HG02885 (cell line): ENCODE data around the gene TSNAXIP1.

ENCODE experiments used
- ATAC-seq: cut with Tn5 transposase; IDR thresholded peaks from one replicate; pipeline ENCODE4 v1.9.1; 2021; ENCODE audit warnings: mild to moderate bottlenecking; ENCODE audit not compliant: unreplicated experiment, poor library complexity

The TSNAXIP1 gene

GRCh38 chr16:67806428-67807147, at the start of gene TSNAXIP1, which contains the start of gene RANBP10:
Gene TSNAXIP1 (plus strand): TSS chr16:67806889. CDS start chr16:67807150, 261 bp downstream.
Gene RANBP10 (minus strand): TSS chr16:67806560. CDS start chr16:67806536, 24 bp downstream.
- peak; percentile 92 for ATAC-seq

DNA sequence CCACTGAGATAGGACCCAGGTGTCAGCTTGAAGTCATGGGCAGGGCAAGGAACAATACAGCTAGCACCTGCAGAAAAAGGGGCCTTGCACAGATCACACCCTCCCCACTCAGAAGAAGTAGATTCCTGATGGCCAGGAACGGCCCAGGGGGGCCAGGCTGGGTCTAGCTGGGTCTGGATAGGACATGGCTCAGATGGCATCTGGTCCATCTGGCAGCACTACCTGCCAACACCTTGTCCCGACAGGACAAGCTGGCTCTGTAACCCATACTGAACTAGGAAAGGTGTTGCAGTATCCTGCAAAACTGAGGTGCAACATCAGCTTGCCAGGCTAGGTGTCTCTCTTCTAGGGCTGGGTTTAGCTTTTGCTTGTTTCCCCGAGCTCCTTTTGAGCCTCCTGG, 48.7 kb upstream of the TSNAXIP1 start:
- ATAC-seq = no peak

DNA sequence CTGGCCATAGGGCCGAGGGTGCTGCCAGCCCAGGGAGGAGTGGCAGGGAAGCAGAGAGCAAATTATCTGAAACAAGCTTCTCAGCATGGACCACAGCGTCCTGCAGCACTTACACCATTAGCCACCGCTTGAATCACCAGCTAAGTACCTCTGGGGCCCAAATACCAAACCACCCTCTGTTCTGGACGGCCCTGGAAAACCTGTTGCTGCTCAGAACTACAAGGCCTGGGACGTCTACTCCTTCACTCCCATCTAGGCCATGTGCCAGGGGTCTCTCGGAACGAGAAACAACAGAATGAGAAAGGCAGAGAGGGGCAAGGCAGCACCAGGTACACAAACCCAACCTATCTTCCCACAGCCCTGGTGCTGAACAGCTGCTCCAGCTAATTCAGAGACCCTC, 47.7 kb upstream of the TSNAXIP1 start:
- ATAC-seq = no peak

DNA sequence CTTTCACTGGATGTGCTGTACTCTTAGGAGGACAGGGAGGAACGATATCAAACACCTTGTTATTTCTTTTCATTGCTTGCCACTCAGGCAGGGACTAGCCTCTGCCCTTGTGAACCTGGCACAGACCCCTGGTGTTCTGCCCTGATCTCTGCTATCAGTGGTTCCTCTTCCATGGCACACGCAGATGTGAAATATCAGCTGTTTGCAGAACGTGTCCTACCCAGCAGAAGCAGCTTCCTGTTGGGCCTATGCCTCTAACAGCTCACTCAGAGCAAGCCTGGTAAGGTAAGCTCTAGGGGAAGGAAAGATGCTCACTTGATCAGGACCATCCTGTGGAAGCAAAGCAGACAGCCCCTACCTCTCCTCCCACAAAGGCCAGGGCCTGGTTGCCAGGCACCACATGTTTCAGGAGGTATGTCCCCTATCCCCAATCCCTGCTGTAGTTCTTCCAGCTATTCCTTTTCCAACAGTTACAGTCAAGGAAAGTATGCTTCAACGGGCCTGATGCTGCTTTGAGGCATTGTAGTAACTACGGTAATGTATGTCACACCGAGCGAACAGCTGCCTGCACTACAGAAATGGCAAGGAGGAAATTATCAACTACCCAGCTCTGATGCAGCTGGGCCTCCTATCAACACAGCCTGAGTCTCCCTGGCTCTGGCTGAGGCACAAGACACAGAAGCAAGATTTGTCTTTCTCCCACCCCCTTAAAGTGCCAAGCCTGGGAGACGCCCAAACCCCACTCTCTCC, 46.3 kb upstream of the TSNAXIP1 start:
- no peak for ATAC-seq

DNA sequence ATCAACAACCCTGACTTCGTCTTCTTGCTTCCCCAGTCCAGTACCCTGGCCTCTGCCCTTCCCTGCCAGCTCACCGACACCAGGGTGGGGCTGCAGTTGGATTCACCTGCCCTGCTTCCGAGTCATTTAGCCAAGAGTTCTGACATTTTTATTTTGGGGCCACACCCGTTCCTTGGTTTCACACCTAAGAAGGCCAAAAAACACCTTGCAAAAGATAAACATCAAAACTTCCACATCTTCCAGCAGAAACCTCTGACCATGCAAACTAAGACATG, 45.8 kb upstream of the TSNAXIP1 start:
- no peak for ATAC-seq

- ATAC-seq = no peak
These were observed 44.8 kb upstream of the TSNAXIP1 start for GRCh38 chr16:67761924-67762323.

GRCh38 chr16:67762385-67762784, 44.3 kb upstream of the TSNAXIP1 start:
- no peak for ATAC-seq

GRCh38 chr16:67763066-67763465, 43.6 kb upstream of the TSNAXIP1 start:
- ATAC-seq = no peak

DNA sequence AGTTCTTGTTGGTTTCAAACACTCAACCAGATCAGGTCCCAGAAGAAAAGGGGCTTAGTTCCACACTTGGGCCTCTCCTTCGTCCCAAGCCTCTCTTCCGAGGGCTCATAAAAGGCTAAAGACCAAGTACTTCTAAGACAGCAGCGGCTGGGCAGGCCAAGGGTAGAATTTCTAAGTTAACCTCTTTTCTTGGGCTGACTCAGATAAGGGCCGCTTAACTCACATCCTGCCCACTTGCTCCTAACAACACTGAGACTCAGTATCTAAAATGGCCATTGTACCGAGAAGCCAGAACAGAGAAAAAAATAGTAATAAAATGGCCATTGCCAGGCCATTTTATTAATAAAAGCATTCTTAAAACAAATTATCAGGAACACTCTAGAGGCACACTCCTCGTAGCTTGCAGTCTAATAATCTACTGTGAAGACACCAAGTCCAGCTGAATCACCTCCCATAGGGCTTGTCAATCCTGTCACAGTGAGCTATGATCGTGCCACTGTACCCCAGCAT, 42.5 kb upstream of the TSNAXIP1 start:
- no peak for ATAC-seq

- no peak for ATAC-seq
These were observed 40.4 kb upstream of the TSNAXIP1 start for GRCh38 chr16:67766291-67766690.

DNA sequence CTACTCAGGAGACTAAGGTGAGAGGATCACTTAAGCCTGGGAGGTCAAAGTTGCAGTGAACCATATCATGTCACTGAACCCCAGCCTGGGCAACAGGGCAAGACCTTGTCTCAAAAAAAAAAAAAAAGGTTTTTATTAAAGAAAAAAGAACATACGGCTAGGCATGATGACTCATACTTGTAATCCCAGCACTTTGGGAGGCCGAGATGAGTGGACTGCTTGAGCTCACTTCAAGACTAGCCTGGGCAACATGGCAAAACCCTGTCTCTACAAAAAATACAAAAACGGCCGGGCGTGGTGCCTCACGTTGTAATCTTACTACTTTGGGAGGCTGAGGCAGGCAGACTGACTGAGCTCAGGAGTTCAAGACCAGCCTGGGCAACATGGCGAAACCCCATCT, 38.7 kb upstream of the TSNAXIP1 start:
- ATAC-seq = no peak

DNA sequence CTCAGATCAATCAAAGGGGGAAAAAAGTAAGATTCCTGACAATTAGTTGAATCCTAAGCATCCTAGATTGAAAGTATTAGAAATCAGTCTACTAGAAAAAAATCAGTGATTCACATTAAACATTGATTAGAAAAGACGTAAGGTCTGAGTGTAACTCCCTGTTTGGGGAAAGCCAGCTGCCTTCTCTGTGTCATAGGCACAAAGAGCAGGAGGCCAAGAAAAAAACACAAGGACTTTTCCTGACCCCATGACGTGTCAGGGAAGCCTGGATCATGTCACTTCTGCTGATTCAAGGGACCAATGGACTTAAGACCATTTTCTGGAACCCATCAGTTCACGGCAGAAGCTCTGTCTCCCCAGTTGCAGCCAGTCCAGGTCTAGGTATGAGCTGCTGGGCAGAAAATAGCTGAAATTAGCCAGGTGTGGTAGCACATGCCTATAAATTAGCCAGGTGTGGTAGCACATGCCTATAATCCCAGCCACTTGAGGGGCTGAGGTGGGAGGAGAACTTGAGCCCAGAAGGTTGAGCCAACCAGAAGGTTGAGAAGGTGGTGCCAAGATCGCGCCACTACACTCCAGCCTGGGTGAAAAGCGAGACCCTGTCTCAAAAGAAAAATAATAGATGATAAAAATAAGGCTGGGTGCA, 36.2 kb upstream of the TSNAXIP1 start:
- ATAC-seq = no peak

- ATAC-seq = no peak
These were observed 33.6 kb upstream of the TSNAXIP1 start for GRCh38 chr16:67773099-67773498.

- no peak for ATAC-seq
These were observed 32.9 kb upstream of the TSNAXIP1 start for GRCh38 chr16:67773569-67774456.

GRCh38 chr16:67774457-67774853, 32.2 kb upstream of the TSNAXIP1 start:
- no peak for ATAC-seq

DNA sequence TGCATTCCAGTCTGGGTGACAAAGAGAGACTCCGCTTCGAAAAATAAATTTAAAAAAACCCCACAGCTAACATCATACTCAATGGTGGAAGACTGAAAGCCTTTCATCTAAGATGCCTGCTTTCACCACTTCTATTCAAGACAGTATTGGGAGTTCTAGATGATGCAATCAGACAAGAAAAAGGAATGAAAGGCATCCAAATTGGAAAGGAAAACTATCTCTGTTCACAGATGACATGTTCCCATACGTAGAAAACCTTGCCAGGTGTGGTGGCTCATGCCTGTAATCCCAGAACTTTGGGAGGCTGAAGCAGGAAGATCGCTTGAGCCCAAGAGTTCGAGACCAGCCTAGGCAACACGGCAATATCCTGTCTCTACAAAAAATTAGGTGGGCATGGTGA, 31.4 kb upstream of the TSNAXIP1 start:
- ATAC-seq = no peak

- no peak for ATAC-seq
These were observed 27.3 kb upstream of the TSNAXIP1 start for GRCh38 chr16:67779256-67780014.

GRCh38 chr16:67780847-67781564, 25.7 kb upstream of the TSNAXIP1 start:
- ATAC-seq = no peak

GRCh38 chr16:67781565-67781921, 25.1 kb upstream of the TSNAXIP1 start:
- no peak for ATAC-seq
